Stimulated activated naive CD8-positive, alpha-beta T cell treated with anti-CD3 and anti-CD28 coated beads, Interleukin-15, amount 100 ng/mL, for 72 hours (primary cell): ENCODE results near the gene FARSB.
A peak's percentile ranks its signal among the peaks of the same experiment; 100 is the strongest.

Experiments
- ATAC-seq: fragments of 150-1000 bp; cut with Tn5 transposase; 2 replicates; pipeline ENCODE4 v1.10.0; 2021; ENCODE audit warnings: mild to moderate bottlenecking, moderate library complexity
- DNase-seq, 2 donors: peaks; one replicate each; pipeline ENCODE4 v3.0.0; 2021 to 2022
- H3K27ac Mint-ChIP-seq, 2 donors: one replicate each; pipeline ENCODE4 v1.8.0; 2022; ENCODE audit warnings: mild to moderate bottlenecking in 2 of 2, mixed read lengths in 2 of 2, moderate library complexity in 2 of 2
- H3K27me3 Mint-ChIP-seq: one replicate; pipeline ENCODE4 v1.8.0; 2022; ENCODE audit warnings: mixed read lengths
- H3K4me1 Mint-ChIP-seq: one replicate; pipeline ENCODE4 v1.8.0; 2022; ENCODE audit warnings: mild to moderate bottlenecking, mixed read lengths
- H3K4me3 Mint-ChIP-seq, 2 donors: one replicate each; pipeline ENCODE4 v1.8.0; 2022; ENCODE audit warnings: mild to moderate bottlenecking in 2 of 2, mixed read lengths in 2 of 2, moderate library complexity in 1 of 2
- H3K9me3 Mint-ChIP-seq, 2 donors: one replicate each; pipeline ENCODE4 v1.8.0; 2022; ENCODE audit warnings: mixed read lengths in 2 of 2

The FARSB gene

GRCh38 chr2:222637067-222637466 lies 18.8 kb downstream of the FARSB start:
- Mint-ChIP-seq H3K4me1 (peaks cover 13% of the 10 kb centered on the region), H3K27ac (no peak overlapping the region), H3K27me3 (no peaks in the 10 kb centered on the region), H3K4me3 (no peak overlapping the region), H3K9me3 (no peaks in the 10 kb centered on the region)
- no peak for DNase-seq
- no peak for ATAC-seq

- no peak for ATAC-seq
- Mint-ChIP-seq H3K27ac (peak overlapping the region in 1 of 2 donors; percentile 27), H3K9me3 (no peaks in the 10 kb centered on the region), H3K27me3 (no peaks in the 10 kb centered on the region), H3K4me1 (peaks cover 7% of the 10 kb centered on the region), H3K4me3 (no peak overlapping the region)
- DNase-seq: no peak
These were observed 20.6 kb downstream of the FARSB start for GRCh38 chr2:222635295-222635694.

- no peak overlapping the region for H3K4me3 Mint-ChIP-seq
- H3K9me3 Mint-ChIP-seq: no peaks in the 10 kb centered on the region
- no peak overlapping the region for H3K27ac Mint-ChIP-seq
- no peaks in the 10 kb centered on the region for H3K4me1 Mint-ChIP-seq
- DNase-seq (no peak), ATAC-seq (no peak)
- H3K27me3 Mint-ChIP-seq: no peaks in the 10 kb centered on the region
These were observed 28.1 kb downstream of the FARSB start for GRCh38 chr2:222627764-222628163.

GRCh38 chr2:222623756-222624309 lies 32.1 kb downstream of the FARSB start:
- H3K9me3 Mint-ChIP-seq: no peaks in the 10 kb centered on the region
- H3K27me3 Mint-ChIP-seq: no peaks in the 10 kb centered on the region
- ATAC-seq: no peak
- H3K4me3 Mint-ChIP-seq: no peak overlapping the region
- no peak for DNase-seq
- H3K27ac Mint-ChIP-seq: peak overlapping the region in 1 of 2 donors; percentile 7
- no peaks in the 10 kb centered on the region for H3K4me1 Mint-ChIP-seq

- H3K9me3 Mint-ChIP-seq: no peaks in the 10 kb centered on the region
- ATAC-seq (no peak), DNase-seq (no peak)
- no peak overlapping the region for H3K4me3 Mint-ChIP-seq
- H3K27ac Mint-ChIP-seq: no peak overlapping the region
- no peaks in the 10 kb centered on the region for H3K4me1 Mint-ChIP-seq
- H3K27me3 Mint-ChIP-seq: no peaks in the 10 kb centered on the region
These were observed 33.0 kb downstream of the FARSB start for GRCh38 chr2:222622910-222623309.

GRCh38 chr2:222621893-222622292 lies 34.0 kb downstream of the FARSB start:
- Mint-ChIP-seq H3K27ac (peak overlapping the region in 1 of 2 donors; percentile 91), H3K9me3 (no peaks in the 10 kb centered on the region), H3K4me3 (no peak overlapping the region), H3K4me1 (no peaks in the 10 kb centered on the region), H3K27me3 (no peaks in the 10 kb centered on the region)
- DNase-seq: no peak
- ATAC-seq: no peak

GRCh38 chr2:222615320-222615719 lies 40.6 kb downstream of the FARSB start:
- Mint-ChIP-seq H3K4me3 (no peak overlapping the region), H3K9me3 (no peaks in the 10 kb centered on the region), H3K4me1 (no peaks in the 10 kb centered on the region), H3K27me3 (no peaks in the 10 kb centered on the region), H3K27ac (no peak overlapping the region)
- DNase-seq: no peak
- ATAC-seq: no peak

- H3K27me3 Mint-ChIP-seq: no peaks in the 10 kb centered on the region
- DNase-seq (peak in 1 of 2 donors; percentile 2), ATAC-seq (peak; percentile 53)
- H3K9me3 Mint-ChIP-seq: no peaks in the 10 kb centered on the region
- H3K4me3 Mint-ChIP-seq: no peak overlapping the region
- H3K4me1 Mint-ChIP-seq: no peaks in the 10 kb centered on the region
- no peak overlapping the region for H3K27ac Mint-ChIP-seq
These were observed 42.1 kb downstream of the FARSB start for GRCh38 chr2:222613715-222614331.

GRCh38 chr2:222611684-222612083 lies 44.2 kb downstream of the FARSB start:
- H3K4me3 Mint-ChIP-seq: no peak overlapping the region
- H3K27me3 Mint-ChIP-seq: no peaks in the 10 kb centered on the region
- DNase-seq (no peak), ATAC-seq (no peak)
- H3K4me1 Mint-ChIP-seq: no peaks in the 10 kb centered on the region
- no peak overlapping the region for H3K27ac Mint-ChIP-seq
- H3K9me3 Mint-ChIP-seq: no peaks in the 10 kb centered on the region

GRCh38 chr2:222610746-222611145 lies 45.1 kb downstream of the FARSB start:
- no peaks in the 10 kb centered on the region for H3K9me3 Mint-ChIP-seq
- ATAC-seq (no peak), DNase-seq (no peak)
- H3K4me1 Mint-ChIP-seq: no peaks in the 10 kb centered on the region
- no peak overlapping the region for H3K27ac Mint-ChIP-seq
- no peak overlapping the region for H3K4me3 Mint-ChIP-seq
- no peaks in the 10 kb centered on the region for H3K27me3 Mint-ChIP-seq

- Mint-ChIP-seq H3K4me1 (no peaks in the 10 kb centered on the region), H3K4me3 (no peak overlapping the region), H3K9me3 (no peaks in the 10 kb centered on the region), H3K27me3 (no peaks in the 10 kb centered on the region), H3K27ac (no peak overlapping the region)
- ATAC-seq (no peak), DNase-seq (no peak)
These were observed 46.5 kb downstream of the FARSB start for GRCh38 chr2:222609381-222609780.

- no peak for ATAC-seq
- Mint-ChIP-seq H3K4me3 (no peak overlapping the region), H3K9me3 (no peaks in the 10 kb centered on the region)
These were observed 47.8 kb downstream of the FARSB start for GRCh38 chr2:222608081-222608480.

GRCh38 chr2:222606306-222606705 lies 49.6 kb downstream of the FARSB start:
- H3K9me3 Mint-ChIP-seq: no peaks in the 10 kb centered on the region
- no peak overlapping the region for H3K4me3 Mint-ChIP-seq
- ATAC-seq (no peak), DNase-seq (no peak)
- no peaks in the 10 kb centered on the region for H3K27me3 Mint-ChIP-seq
- no peaks in the 10 kb centered on the region for H3K4me1 Mint-ChIP-seq
- H3K27ac Mint-ChIP-seq: no peak overlapping the region

More at GRCh38 chr2:222608081-222608480, 47.8 kb downstream of the FARSB start:
- Mint-ChIP-seq H3K27ac (no peak overlapping the region), H3K27me3 (no peaks in the 10 kb centered on the region), H3K4me1 (no peaks in the 10 kb centered on the region)
- no peak for DNase-seq

- Mint-ChIP-seq H3K27ac (no peak overlapping the region), H3K4me3 (no peak overlapping the region), H3K4me1 (no peaks in the 10 kb centered on the region), H3K9me3 (no peaks in the 10 kb centered on the region), H3K27me3 (no peaks in the 10 kb centered on the region)
- DNase-seq: no peak
- no peak for ATAC-seq
These were observed 51.0 kb downstream of the FARSB start for GRCh38 chr2:222604749-222605515.

- no peaks in the 10 kb centered on the region for H3K9me3 Mint-ChIP-seq
- no peak overlapping the region for H3K27ac Mint-ChIP-seq
- H3K27me3 Mint-ChIP-seq: no peaks in the 10 kb centered on the region
- ATAC-seq: no peak
- DNase-seq: no peak
- no peak overlapping the region for H3K4me3 Mint-ChIP-seq
- no peaks in the 10 kb centered on the region for H3K4me1 Mint-ChIP-seq
These were observed 52.4 kb downstream of the FARSB start for GRCh38 chr2:222603501-222603900.

- DNase-seq (no peak), ATAC-seq (no peak)
- no peak overlapping the region for H3K27ac Mint-ChIP-seq
- H3K4me1 Mint-ChIP-seq: no peaks in the 10 kb centered on the region
- H3K9me3 Mint-ChIP-seq: no peaks in the 10 kb centered on the region
- H3K27me3 Mint-ChIP-seq: no peaks in the 10 kb centered on the region
- H3K4me3 Mint-ChIP-seq: no peak overlapping the region
These were observed 57.3 kb downstream of the FARSB start for GRCh38 chr2:222598611-222599010.
